OCI-LY1 (cell line): ENCODE measurements around the gene CARD14.

Source experiments
- H2AFZ ChIP-seq: fragments of 200-600 bp; sonication (generic), shearing (Covaris generic); 2 replicates; pipeline ENCODE4 v1.6.0; 2014; ENCODE audit warnings: antibody characterized with exemption, mild to moderate bottlenecking, low read length
- H3F3A ChIP-seq: fragments of 200-600 bp; sonication (generic), shearing (Covaris generic); 2 replicates; pipeline ENCODE4 v1.6.0; 2014; ENCODE audit warnings: mild to moderate bottlenecking, antibody characterized with exemption, low read length, moderate library complexity; ENCODE audit not compliant: insufficient read depth
- H3K27ac ChIP-seq: fragments of 200-600 bp; sonication (generic); 2 replicates; pipeline ENCODE4 v1.5.1; 2014; ENCODE audit warnings: low read length, mixed run types, mild to moderate bottlenecking, low read depth; ENCODE audit not compliant: poor library complexity, severe bottlenecking
- H3K27me3 ChIP-seq: fragments of 200-600 bp; sonication (generic); 2 replicates; pipeline ENCODE4 v1.6.0; 2014; ENCODE audit warnings: antibody characterized with exemption, mild to moderate bottlenecking, low read length, moderate library complexity; ENCODE audit not compliant: insufficient read depth
- H3K36me3 ChIP-seq: fragments of 200-600 bp; sonication (generic); 2 replicates; pipeline ENCODE4 v1.6.1; 2014; ENCODE audit warnings: mild to moderate bottlenecking, antibody characterized with exemption, low read length, moderate library complexity, mixed read lengths; ENCODE audit not compliant: insufficient read depth
- H3K4me1 ChIP-seq: fragments of 200-600 bp; sonication (generic); 2 replicates; pipeline ENCODE4 v1.5.1; 2014; ENCODE audit warnings: mild to moderate bottlenecking, low read length, moderate library complexity; ENCODE audit not compliant: insufficient read depth, severe bottlenecking
- H3K4me2 ChIP-seq: fragments of 200-600 bp; sonication (generic), shearing (Covaris generic); 2 replicates; pipeline ENCODE4 v1.6.1; 2014; ENCODE audit warnings: low read length
- H3K4me3 ChIP-seq: fragments of 200-600 bp; sonication (generic); 2 replicates; pipeline ENCODE4 v1.5.1; 2014; ENCODE audit warnings: low read length, low read depth, mild to moderate bottlenecking, mixed read lengths; ENCODE audit not compliant: poor library complexity, severe bottlenecking
- H3K79me2 ChIP-seq: fragments of 200-600 bp; shearing (Covaris generic); 2 replicates; pipeline ENCODE4 v1.6.1; 2016; ENCODE audit warnings: mixed run types, low read length, mixed read lengths; ENCODE audit not compliant: insufficient read depth
- H3K9ac ChIP-seq: fragments of 200-600 bp; sonication (generic), shearing (Covaris generic); 2 replicates; pipeline ENCODE4 v1.6.1; 2014; ENCODE audit warnings: mild to moderate bottlenecking, low read length, mixed read lengths
- H3K9me2 ChIP-seq: fragments of 200-600 bp; sonication (generic), shearing (Covaris generic); 2 replicates; pipeline ENCODE4 v1.6.1; 2014; ENCODE audit warnings: low read depth, mild to moderate bottlenecking, low read length, mixed read lengths
- H3K9me3 ChIP-seq: fragments of 200-600 bp; shearing (Covaris generic); 2 replicates; pipeline ENCODE4 v1.6.1; 2014; ENCODE audit warnings: low read length, mixed read lengths
- H4K20me1 ChIP-seq: fragments of 200-600 bp; sonication (generic), shearing (Covaris generic); 2 replicates; pipeline ENCODE4 v1.6.0; 2016; ENCODE audit warnings: mild to moderate bottlenecking, low read length; ENCODE audit not compliant: insufficient read depth
- EZH2 ChIP-seq: fragments of 200-600 bp; sonication (generic), shearing (Covaris generic); IDR thresholded peaks from 2 replicates; pipeline ENCODE4 v1.8.0; 2017; ENCODE audit warnings: borderline replicate concordance, mixed run types, mild to moderate bottlenecking, antibody characterized with exemption, low read length, moderate library complexity, mixed read lengths
- TF ChIP-seq, protein P1 (sequence below): fragments of 200-600 bp; sonication (generic), shearing (Covaris generic); IDR thresholded peaks from 2 replicates; pipeline ENCODE4 v1.5.1; 2017; ENCODE audit warnings: mild to moderate bottlenecking, antibody characterized with exemption, low read length, moderate library complexity, mixed read lengths

The CARD14 gene

DNA sequence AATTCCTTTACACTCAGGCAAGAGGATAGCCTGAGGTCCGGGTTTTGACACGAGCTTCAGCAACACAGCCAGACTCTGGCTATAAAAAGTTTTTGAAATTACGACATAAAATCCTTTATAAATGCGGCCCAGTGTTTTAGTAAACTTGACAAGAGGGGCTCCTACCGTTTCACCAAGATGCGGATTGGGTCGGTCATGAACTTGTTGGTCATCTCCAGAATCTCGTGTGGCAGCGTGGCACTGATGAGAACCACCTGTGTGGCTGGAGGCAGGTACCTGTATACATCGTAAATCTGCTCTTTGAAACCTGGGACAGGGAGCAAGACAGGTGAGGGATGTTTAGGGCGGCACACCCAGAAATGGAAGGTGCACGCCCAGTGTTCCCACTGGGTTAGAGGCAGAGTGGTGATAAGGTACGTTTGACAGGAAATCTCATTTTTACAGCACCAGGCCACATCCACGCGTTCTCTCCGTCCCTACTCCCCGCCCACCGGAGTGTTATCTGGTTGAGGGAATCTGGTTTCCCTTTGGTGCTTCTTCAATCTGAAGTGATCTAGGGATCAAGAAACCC is 30.9 kb upstream of the CARD14 start:
- H3F3A ChIP-seq = no peaks in the 10 kb centered on the region
- no peaks in the 10 kb centered on the region for H3K9me3 ChIP-seq
- H3K4me2 ChIP-seq = no peak overlapping the region
- TF ChIP-seq EZH2 = no peak
- TF ChIP-seq, protein P1, sequence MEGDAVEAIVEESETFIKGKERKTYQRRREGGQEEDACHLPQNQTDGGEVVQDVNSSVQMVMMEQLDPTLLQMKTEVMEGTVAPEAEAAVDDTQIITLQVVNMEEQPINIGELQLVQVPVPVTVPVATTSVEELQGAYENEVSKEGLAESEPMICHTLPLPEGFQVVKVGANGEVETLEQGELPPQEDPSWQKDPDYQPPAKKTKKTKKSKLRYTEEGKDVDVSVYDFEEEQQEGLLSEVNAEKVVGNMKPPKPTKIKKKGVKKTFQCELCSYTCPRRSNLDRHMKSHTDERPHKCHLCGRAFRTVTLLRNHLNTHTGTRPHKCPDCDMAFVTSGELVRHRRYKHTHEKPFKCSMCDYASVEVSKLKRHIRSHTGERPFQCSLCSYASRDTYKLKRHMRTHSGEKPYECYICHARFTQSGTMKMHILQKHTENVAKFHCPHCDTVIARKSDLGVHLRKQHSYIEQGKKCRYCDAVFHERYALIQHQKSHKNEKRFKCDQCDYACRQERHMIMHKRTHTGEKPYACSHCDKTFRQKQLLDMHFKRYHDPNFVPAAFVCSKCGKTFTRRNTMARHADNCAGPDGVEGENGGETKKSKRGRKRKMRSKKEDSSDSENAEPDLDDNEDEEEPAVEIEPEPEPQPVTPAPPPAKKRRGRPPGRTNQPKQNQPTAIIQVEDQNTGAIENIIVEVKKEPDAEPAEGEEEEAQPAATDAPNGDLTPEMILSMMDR = no peak
- no peaks in the 10 kb centered on the region for H3K79me2 ChIP-seq
- H3K4me3 ChIP-seq = no peak overlapping the region
- no peak overlapping the region for H2AFZ ChIP-seq
- H3K36me3 ChIP-seq = peaks cover 99% of the 10 kb centered on the region
- no peaks in the 10 kb centered on the region for H3K27me3 ChIP-seq
- H4K20me1 ChIP-seq = no peaks in the 10 kb centered on the region
- H3K9ac ChIP-seq = no peak overlapping the region
- H3K27ac ChIP-seq = no peak overlapping the region
- peaks cover under 1% of the 10 kb centered on the region for H3K4me1 ChIP-seq
- H3K9me2 ChIP-seq = no peaks in the 10 kb centered on the region

DNA sequence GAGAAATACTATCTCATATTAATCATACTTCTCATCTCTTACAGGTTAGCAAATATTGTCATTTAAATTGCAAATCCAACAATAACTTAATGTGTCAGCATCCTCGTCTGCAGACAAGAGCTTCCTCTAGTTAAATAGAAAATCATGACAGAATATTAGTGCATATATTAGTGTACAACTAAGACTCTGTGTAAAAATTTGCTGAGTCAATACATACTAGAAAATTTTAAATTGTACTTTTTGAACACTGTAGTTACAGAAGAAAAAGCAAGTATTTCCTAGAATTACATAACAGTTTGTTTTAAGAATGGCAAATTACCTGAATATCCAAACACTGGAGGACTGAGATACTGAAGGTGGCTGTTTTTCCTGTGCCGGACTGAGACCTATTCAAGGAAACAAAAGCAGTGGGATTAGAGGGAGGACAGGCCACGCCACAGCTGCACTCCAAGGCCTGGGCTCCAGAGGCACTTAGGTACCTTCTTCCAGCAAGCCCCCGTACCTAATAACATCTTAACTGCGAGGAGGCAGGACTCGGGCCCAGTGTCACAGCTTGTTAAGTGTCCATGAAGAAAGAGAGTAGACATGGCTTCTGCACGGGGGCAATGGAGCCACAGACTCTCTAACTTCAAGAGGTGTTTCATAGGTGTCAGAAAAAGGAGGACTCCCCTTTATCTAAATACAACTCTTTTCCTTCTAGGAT is 28.2 kb upstream of the CARD14 start:
- no peaks in the 10 kb centered on the region for H3K9me2 ChIP-seq
- peaks cover 26% of the 10 kb centered on the region for H3K79me2 ChIP-seq
- no peak overlapping the region for H3K27ac ChIP-seq
- no peak overlapping the region for H3K9ac ChIP-seq
- no peak overlapping the region for H3K4me2 ChIP-seq
- H3K36me3 ChIP-seq = peaks cover 90% of the 10 kb centered on the region
- H3K9me3 ChIP-seq = no peaks in the 10 kb centered on the region
- no peaks in the 10 kb centered on the region for H4K20me1 ChIP-seq
- H2AFZ ChIP-seq = no peak overlapping the region
- H3F3A ChIP-seq = no peaks in the 10 kb centered on the region
- H3K27me3 ChIP-seq = no peaks in the 10 kb centered on the region
- no peak overlapping the region for H3K4me3 ChIP-seq
- no peak for TF ChIP-seq EZH2
- TF ChIP-seq, protein P1 = no peak
- peaks cover 21% of the 10 kb centered on the region for H3K4me1 ChIP-seq

DNA sequence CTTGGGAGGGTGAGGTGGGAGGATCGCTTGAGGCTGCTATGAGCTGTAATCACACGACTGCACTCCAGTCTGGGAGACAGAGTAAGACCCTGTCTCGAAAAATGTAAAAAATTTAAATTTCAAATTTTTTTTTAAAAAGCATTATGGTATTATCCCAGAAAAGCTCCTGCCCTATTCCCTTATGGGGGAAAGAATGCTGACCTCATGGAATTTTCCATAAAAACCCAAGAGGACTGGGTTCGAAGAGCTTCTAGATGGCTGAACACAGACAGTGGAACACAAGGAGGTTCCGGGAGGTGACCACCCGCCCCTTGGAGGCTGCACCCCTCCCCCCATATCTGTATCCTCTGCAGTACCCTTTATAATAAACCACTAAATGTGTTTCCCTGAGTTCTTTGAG is 26.9 kb upstream of the CARD14 start:
- no peaks in the 10 kb centered on the region for H3F3A ChIP-seq
- no peaks in the 10 kb centered on the region for H3K27me3 ChIP-seq
- H3K4me3 ChIP-seq = no peak overlapping the region
- peaks cover 76% of the 10 kb centered on the region for H3K36me3 ChIP-seq
- no peak overlapping the region for H3K4me2 ChIP-seq
- H3K9me3 ChIP-seq = no peaks in the 10 kb centered on the region
- no peaks in the 10 kb centered on the region for H4K20me1 ChIP-seq
- no peak for TF ChIP-seq EZH2
- TF ChIP-seq, protein P1 = no peak
- no peaks in the 10 kb centered on the region for H3K9me2 ChIP-seq
- no peak overlapping the region for H2AFZ ChIP-seq
- peaks cover 23% of the 10 kb centered on the region for H3K4me1 ChIP-seq
- H3K9ac ChIP-seq = no peak overlapping the region
- H3K79me2 ChIP-seq = peaks cover 27% of the 10 kb centered on the region
- no peak overlapping the region for H3K27ac ChIP-seq
